Skeletal muscle satellite cell (primary cell): Measurements from ENCODE around the gene PTPN20.

Source experiments
- H3K27me3 ChIP-seq: 2 replicates; pipeline ENCODE4 v1.7.0; 2013; ENCODE audit warnings: low read length; ENCODE audit not compliant: control insufficient read depth, insufficient read depth
- H3K36me3 ChIP-seq: 2 replicates; pipeline ENCODE4 v1.7.0; 2013; ENCODE audit warnings: mild to moderate bottlenecking, control low read depth, low read length; ENCODE audit not compliant: insufficient read depth
- H3K4me1 ChIP-seq: 2 replicates; pipeline ENCODE4 v1.7.0; 2013; ENCODE audit warnings: low read length; ENCODE audit not compliant: control insufficient read depth, insufficient read depth
- H3K4me2 ChIP-seq: 2 replicates; pipeline ENCODE4 v1.7.0; 2013; ENCODE audit warnings: mild to moderate bottlenecking, low read length
- H3K4me3 ChIP-seq: 2 replicates; pipeline ENCODE4 v1.7.0; 2013; ENCODE audit warnings: low read length
- H3K9ac ChIP-seq: 2 replicates; pipeline ENCODE4 v1.7.0; 2013; ENCODE audit warnings: mild to moderate bottlenecking, low read depth, low read length, moderate library complexity
- H3K9me3 ChIP-seq: replicated peaks from 2 replicates; pipeline ENCODE4 v1.7.0; 2013; ENCODE audit warnings: mild to moderate bottlenecking, control low read depth, low read length

PTPN20 gene

GRCh38 chr10:47013507-47014154 lies 102.4 kb downstream of the PTPN20 start:
- H3K9ac ChIP-seq, result no peak overlapping the region
- no peak overlapping the region for H3K4me3 ChIP-seq
- no peaks in the 10 kb centered on the region for H3K4me1 ChIP-seq
- peaks cover 6% of the 10 kb centered on the region for H3K27me3 ChIP-seq
- no peak overlapping the region for H3K4me2 ChIP-seq
- no peaks in the 10 kb centered on the region for H3K36me3 ChIP-seq
- H3K9me3 ChIP-seq, result no peaks in the 10 kb centered on the region

GRCh38 chr10:47015404-47015803 lies 104.2 kb downstream of the PTPN20 start:
- H3K4me2 ChIP-seq, result no peak overlapping the region
- H3K9me3 ChIP-seq, result no peaks in the 10 kb centered on the region

GRCh38 chr10:47016564-47016963 lies 105.3 kb downstream of the PTPN20 start:
- Histone ChIP-seq H3K27me3 (peaks cover 9% of the 10 kb centered on the region), H3K4me3 (no peak overlapping the region), H3K4me2 (no peak overlapping the region), H3K9ac (no peak overlapping the region), H3K9me3 (no peaks in the 10 kb centered on the region), H3K4me1 (no peaks in the 10 kb centered on the region), H3K36me3 (no peaks in the 10 kb centered on the region)

More at GRCh38 chr10:47015404-47015803, 104.2 kb downstream of the PTPN20 start:
- Histone ChIP-seq H3K9ac (no peak overlapping the region), H3K4me1 (no peaks in the 10 kb centered on the region), H3K36me3 (no peaks in the 10 kb centered on the region), H3K27me3 (peaks cover 6% of the 10 kb centered on the region), H3K4me3 (no peak overlapping the region)

GRCh38 chr10:47018026-47018735 lies 107.0 kb downstream of the PTPN20 start:
- H3K9me3 ChIP-seq, result no peaks in the 10 kb centered on the region
- H3K27me3 ChIP-seq, result peaks cover 19% of the 10 kb centered on the region
- no peaks in the 10 kb centered on the region for H3K4me1 ChIP-seq
- no peak overlapping the region for H3K4me3 ChIP-seq
- no peak overlapping the region for H3K4me2 ChIP-seq
- H3K36me3 ChIP-seq, result no peaks in the 10 kb centered on the region
- H3K9ac ChIP-seq, result no peak overlapping the region

GRCh38 chr10:47019155-47020145 lies 108.2 kb downstream of the PTPN20 start:
- Histone ChIP-seq H3K9me3 (no peaks in the 10 kb centered on the region), H3K27me3 (peaks cover 20% of the 10 kb centered on the region), H3K36me3 (no peaks in the 10 kb centered on the region), H3K9ac (no peak overlapping the region), H3K4me1 (no peaks in the 10 kb centered on the region), H3K4me2 (no peak overlapping the region), H3K4me3 (no peak overlapping the region)

- Histone ChIP-seq H3K4me2 (no peak overlapping the region), H3K9ac (no peak overlapping the region), H3K36me3 (no peaks in the 10 kb centered on the region), H3K27me3 (peaks cover 15% of the 10 kb centered on the region), H3K4me1 (no peaks in the 10 kb centered on the region), H3K9me3 (no peaks in the 10 kb centered on the region), H3K4me3 (no peak overlapping the region)
Measured at GRCh38 chr10:47020471-47020870, 109.2 kb downstream of the PTPN20 start.

GRCh38 chr10:47021850-47022249 lies 110.6 kb downstream of the PTPN20 start:
- no peak overlapping the region for H3K4me3 ChIP-seq
- H3K4me2 ChIP-seq, result no peak overlapping the region
- no peak overlapping the region for H3K9ac ChIP-seq

GRCh38 chr10:47022311-47023131 lies 111.3 kb downstream of the PTPN20 start:
- Histone ChIP-seq H3K9me3 (no peaks in the 10 kb centered on the region), H3K4me1 (no peaks in the 10 kb centered on the region), H3K36me3 (no peaks in the 10 kb centered on the region), H3K4me3 (no peak overlapping the region), H3K4me2 (no peak overlapping the region), H3K27me3 (peaks cover 15% of the 10 kb centered on the region), H3K9ac (no peak overlapping the region)

More at GRCh38 chr10:47021850-47022249, 110.6 kb downstream of the PTPN20 start:
- Histone ChIP-seq H3K4me1 (no peaks in the 10 kb centered on the region), H3K36me3 (no peaks in the 10 kb centered on the region), H3K9me3 (no peaks in the 10 kb centered on the region), H3K27me3 (peaks cover 15% of the 10 kb centered on the region)

GRCh38 chr10:47023237-47024045 lies 112.2 kb downstream of the PTPN20 start:
- Histone ChIP-seq H3K9ac (no peak overlapping the region), H3K27me3 (peaks cover 15% of the 10 kb centered on the region), H3K4me3 (no peak overlapping the region), H3K9me3 (no peaks in the 10 kb centered on the region), H3K4me1 (no peaks in the 10 kb centered on the region), H3K36me3 (no peaks in the 10 kb centered on the region), H3K4me2 (no peak overlapping the region)

- no peak overlapping the region for H3K4me2 ChIP-seq
- H3K36me3 ChIP-seq, result no peaks in the 10 kb centered on the region
- no peaks in the 10 kb centered on the region for H3K9me3 ChIP-seq
- peaks cover 15% of the 10 kb centered on the region for H3K27me3 ChIP-seq
- H3K4me3 ChIP-seq, result no peak overlapping the region
- H3K4me1 ChIP-seq, result no peaks in the 10 kb centered on the region
- H3K9ac ChIP-seq, result no peak overlapping the region
Measured at GRCh38 chr10:47024046-47024322, 112.8 kb downstream of the PTPN20 start.
